Panc1 (cell line): ENCODE measurements around the gene CYP39A1.

Experiments
- POLR2AphosphoS5 ChIP-seq: IDR thresholded peaks from 2 replicates; pipeline ENCODE4 v1.6.1; 2012; ENCODE audit warnings: mild to moderate bottlenecking, low read depth, low read length, moderate library complexity
- REST ChIP-seq, 2 experiments: IDR thresholded peaks; 2 replicates each; pipeline ENCODE4 v1.6.1; 2011 to 2012; ENCODE audit warnings: low read depth in 2 of 2, control low read depth in 1 of 2, low read length in 1 of 2, mild to moderate bottlenecking in 1 of 2, moderate library complexity in 1 of 2; ENCODE audit not compliant: insufficient read depth in 1 of 2
- SIN3A ChIP-seq: IDR thresholded peaks from 2 replicates; pipeline ENCODE4 v1.6.1; 2012; ENCODE audit warnings: low read depth, mild to moderate bottlenecking, low read length, moderate library complexity, borderline replicate concordance; ENCODE audit not compliant: insufficient read depth
- TCF7L2 ChIP-seq: IDR thresholded peaks from 2 replicates; pipeline ENCODE4 v1.6.1; 2011; ENCODE audit warnings: mild to moderate bottlenecking, low read depth, low read length, inconsistent platforms
- TF ChIP-seq, protein P1 (sequence below): fragments of 450-650 bp; IDR thresholded peaks from 2 replicates; pipeline ENCODE4 v1.5.1; 2017; ENCODE audit warnings: mild to moderate bottlenecking

DNA sequence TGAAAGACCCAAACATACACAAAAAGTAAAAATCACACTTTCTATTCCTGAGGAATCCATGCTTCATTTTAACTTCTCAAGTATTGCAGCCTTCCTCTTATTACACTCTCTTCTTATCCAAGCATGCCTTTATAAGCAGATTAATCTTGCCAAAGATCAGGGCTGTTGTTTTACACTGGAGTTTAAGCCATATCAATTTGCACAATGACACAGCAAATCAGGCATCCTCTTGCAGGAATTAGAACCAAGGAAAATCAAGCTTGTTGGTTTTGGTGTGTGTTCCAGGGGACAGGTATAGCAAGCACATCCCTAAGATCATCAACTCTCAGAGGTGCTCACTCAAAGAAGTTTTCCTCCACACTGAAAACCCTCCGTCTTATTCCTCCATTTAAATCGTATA is 69.5 kb downstream of the CYP39A1 start:
- TF ChIP-seq POLR2AphosphoS5 (no peak), REST (IDR thresholded peaks at IDR 0.05; ENCODE audit: insufficient read depth in 1 of 2, low read depth in 2 of 2, low read length in 1 of 2) (no peak), SIN3A (no peak), TCF7L2 (no peak)
- TF ChIP-seq, protein P1, sequence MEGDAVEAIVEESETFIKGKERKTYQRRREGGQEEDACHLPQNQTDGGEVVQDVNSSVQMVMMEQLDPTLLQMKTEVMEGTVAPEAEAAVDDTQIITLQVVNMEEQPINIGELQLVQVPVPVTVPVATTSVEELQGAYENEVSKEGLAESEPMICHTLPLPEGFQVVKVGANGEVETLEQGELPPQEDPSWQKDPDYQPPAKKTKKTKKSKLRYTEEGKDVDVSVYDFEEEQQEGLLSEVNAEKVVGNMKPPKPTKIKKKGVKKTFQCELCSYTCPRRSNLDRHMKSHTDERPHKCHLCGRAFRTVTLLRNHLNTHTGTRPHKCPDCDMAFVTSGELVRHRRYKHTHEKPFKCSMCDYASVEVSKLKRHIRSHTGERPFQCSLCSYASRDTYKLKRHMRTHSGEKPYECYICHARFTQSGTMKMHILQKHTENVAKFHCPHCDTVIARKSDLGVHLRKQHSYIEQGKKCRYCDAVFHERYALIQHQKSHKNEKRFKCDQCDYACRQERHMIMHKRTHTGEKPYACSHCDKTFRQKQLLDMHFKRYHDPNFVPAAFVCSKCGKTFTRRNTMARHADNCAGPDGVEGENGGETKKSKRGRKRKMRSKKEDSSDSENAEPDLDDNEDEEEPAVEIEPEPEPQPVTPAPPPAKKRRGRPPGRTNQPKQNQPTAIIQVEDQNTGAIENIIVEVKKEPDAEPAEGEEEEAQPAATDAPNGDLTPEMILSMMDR: no peak
